HEK293T (cell line): Measurements from ENCODE around the gene ZNF337.

Source experiments
- ARNT ChIP-seq: fragments of 450-650 bp; IDR thresholded peaks from 2 replicates; pipeline ENCODE4 v1.6.1; 2017; ENCODE audit warnings: mild to moderate bottlenecking
- BHLHE40 ChIP-seq: fragments of 450-650 bp; IDR thresholded peaks from 2 replicates; pipeline ENCODE4 v1.6.1; 2016; ENCODE audit warnings: mild to moderate bottlenecking, moderate library complexity, borderline replicate concordance
- ELF4 ChIP-seq: fragments of 450-650 bp; IDR thresholded peaks from 2 replicates; pipeline ENCODE4 v1.6.1; 2017; ENCODE audit warnings: antibody characterized with exemption
- FOXA1 ChIP-seq: fragments of 450-650 bp; IDR thresholded peaks from 2 replicates; pipeline ENCODE4 v1.6.1; 2016; ENCODE audit warnings: mild to moderate bottlenecking
- FOXK2 ChIP-seq: fragments of 450-650 bp; IDR thresholded peaks from 2 replicates; pipeline ENCODE4 v1.6.1; 2016; ENCODE audit warnings: mild to moderate bottlenecking
- FOXM1 ChIP-seq: fragments of 450-650 bp; IDR thresholded peaks from 2 replicates; pipeline ENCODE4 v1.6.1; 2017; ENCODE audit warnings: mild to moderate bottlenecking, borderline replicate concordance
- LEF1 ChIP-seq: fragments of 450-650 bp; IDR thresholded peaks from 2 replicates; pipeline ENCODE4 v1.6.1; 2017; ENCODE audit warnings: mild to moderate bottlenecking, borderline replicate concordance
- SP1 ChIP-seq: fragments of 450-650 bp; IDR thresholded peaks from 2 replicates; pipeline ENCODE4 v1.6.1; 2017
- SUZ12 ChIP-seq: fragments of 450-650 bp; IDR thresholded peaks from 2 replicates; pipeline ENCODE4 v1.6.1; 2016; ENCODE audit warnings: mild to moderate bottlenecking
- ZNF384 ChIP-seq: fragments of 450-650 bp; IDR thresholded peaks from 2 replicates; pipeline ENCODE4 v1.6.1; 2016

GRCh38 chr20:25668446-25668845 is 28.2 kb downstream of the ZNF337 start:
- TF ChIP-seq LEF1 (no peak), ARNT (no peak), SUZ12 (no peak), FOXA1 (no peak), BHLHE40 (no peak), FOXM1 (no peak), SP1 (no peak), ZNF384 (no peak), FOXK2 (no peak), ELF4 (no peak)
